Activated naive CD4-positive, alpha-beta T cell treated with anti-CD3 and anti-CD28 coated beads for 36 hours (primary cell): ENCODE data around the gene ATP5PD. TPM values are rescaled to one million over a fixed set of nuclear protein-coding genes. Genes with fewer than 3 reads are reported as not detected.
"Not testable (repeated sequence)": the region's sequence is repeated elsewhere in the genome, so short reads cannot be mapped to it uniquely, and the experiment has no call there.

ENCODE experiments used
- CTCF ChIA-PET: fragments of 350-600 bp; sonication (Branson Sonifier 250); formaldehyde crosslinking; loops from one replicate; lab custom pipeline; 2021; ENCODE audit warnings: antibody characterized with exemption; lab: Charles Lee
- DNase-seq: peaks from one replicate; pipeline ENCODE4 v3.0.0-alpha.2; 2020
- H3K27ac Mint-ChIP-seq: one replicate; pipeline ENCODE4 v1.8.0; 2021; ENCODE audit warnings: mild to moderate bottlenecking, mixed read lengths
- H3K27me3 Mint-ChIP-seq: one replicate; pipeline ENCODE4 v1.8.0; 2021; ENCODE audit warnings: low read depth, mixed read lengths
- H3K36me3 Mint-ChIP-seq: one replicate; pipeline ENCODE4 v1.8.0; 2021; ENCODE audit warnings: low read depth, mixed read lengths
- H3K4me1 Mint-ChIP-seq: one replicate; pipeline ENCODE4 v1.8.0; 2021; ENCODE audit warnings: low read depth, mixed read lengths
- H3K4me3 Mint-ChIP-seq: one replicate; pipeline ENCODE4 v1.8.0; 2021; ENCODE audit warnings: mild to moderate bottlenecking, moderate library complexity, mixed read lengths
- H3K9me3 Mint-ChIP-seq: one replicate; pipeline ENCODE4 v1.8.0; 2021; ENCODE audit warnings: mixed read lengths
- intact Hi-C: fragments of 100-400 bp; cut with micrococcal nuclease; formaldehyde crosslinking; loops from one replicate; pipeline ENCODE4 v1.15.1; 2023
- total RNA-seq, 2 experiments: library from RNA; stranded (reverse); gene quantifications; one replicate each; pipeline ENCODE4 v1.2.3, GENCODE V29; 2021

Gene ATP5PD
- total RNA-seq, 2 experiments from 2014 or later = 227 to 249 TPM

GRCh38 chr17:75045946-75046406 is 793 bp downstream of the ATP5PD start:
- not testable (repeated sequence) for H3K27me3 Mint-ChIP-seq, H3K27ac Mint-ChIP-seq, H3K9me3 Mint-ChIP-seq, DNase-seq, H3K36me3 Mint-ChIP-seq
- Mint-ChIP-seq H3K4me1 (peaks cover 47% of the 10 kb centered on the region), H3K4me3 (peak overlapping the region; percentile 97)
- CTCF ChIA-PET = interaction anchor here (0.8 kb wide), 1 partner anchor 9 kb away, joined by 3 read pairs; no protein-coding TSS in a partner anchor
- intact Hi-C loops = loop anchor here (2.0 to 5.0 kb wide), 9 partner anchors 13 to 174 kb away; partner anchors contain the start of genes ARMC7, CDR2L, FDXR and MRPL58

- no peak overlapping the region for H3K27ac Mint-ChIP-seq
- no peaks in the 10 kb centered on the region for H3K9me3 Mint-ChIP-seq
- CTCF ChIA-PET = no interaction called here
- intact Hi-C loops = loop anchor here (5.0 kb wide), 6 partner anchors 43 to 172 kb away; partner anchors contain the start of genes ARMC7, FDXR, SLC16A5 and SUMO2
- no peaks in the 10 kb centered on the region for H3K27me3 Mint-ChIP-seq
- H3K4me1 Mint-ChIP-seq = peaks cover 44% of the 10 kb centered on the region
- peaks cover 7% of the 10 kb centered on the region for H3K36me3 Mint-ChIP-seq
- no peak for DNase-seq
- peak overlapping the region; percentile 36 for H3K4me3 Mint-ChIP-seq
Measured at GRCh38 chr17:75044716-75045115, 2.1 kb downstream of the ATP5PD start.

GRCh38 chr17:75043789-75044188 is 3.0 kb downstream of the ATP5PD start:
- intact Hi-C loops, H3K9me3 Mint-ChIP-seq, H3K27ac Mint-ChIP-seq, H3K36me3 Mint-ChIP-seq, H3K27me3 Mint-ChIP-seq, DNase-seq, CTCF ChIA-PET, H3K4me3 Mint-ChIP-seq: not testable (repeated sequence)
- H3K4me1 Mint-ChIP-seq = peaks cover 34% of the 10 kb centered on the region

GRCh38 chr17:75041656-75042280 is 5.0 kb downstream of the ATP5PD start:
- Mint-ChIP-seq H3K36me3 (peaks cover 10% of the 10 kb centered on the region), H3K27me3 (no peaks in the 10 kb centered on the region), H3K4me1 (peaks cover 26% of the 10 kb centered on the region), H3K9me3 (no peaks in the 10 kb centered on the region), H3K27ac (no peak overlapping the region), H3K4me3 (no peak overlapping the region)
- no peak for DNase-seq
- CTCF ChIA-PET = interaction anchor here (0.5 kb wide), 1 partner anchor 1744 kb away, joined by 4 read pairs; no protein-coding TSS in a partner anchor
- intact Hi-C loops = no loop called here

- H3K27me3 Mint-ChIP-seq = peaks cover 3% of the 10 kb centered on the region
- no peak overlapping the region for H3K27ac Mint-ChIP-seq
- no peak overlapping the region for H3K4me3 Mint-ChIP-seq
- intact Hi-C loops = loop anchor here (5.0 to 10.0 kb wide), 2 partner anchors 368 to 1226 kb away; partner anchors contain the start of genes GRB2 and UBALD2
- peaks cover 14% of the 10 kb centered on the region for H3K36me3 Mint-ChIP-seq
- H3K9me3 Mint-ChIP-seq = no peaks in the 10 kb centered on the region
- peaks cover 32% of the 10 kb centered on the region for H3K4me1 Mint-ChIP-seq
- CTCF ChIA-PET = interaction anchor here (6.9 kb wide), 1 partner anchor 78 kb away, joined by 22 read pairs; no protein-coding TSS in a partner anchor
- no peak for DNase-seq
Measured at GRCh38 chr17:75039238-75039637, 7.5 kb downstream of the ATP5PD start.

GRCh38 chr17:75036643-75037268 is 10.0 kb downstream of the ATP5PD start:
- Mint-ChIP-seq H3K4me1 (peaks cover 42% of the 10 kb centered on the region), H3K36me3 (peaks cover 14% of the 10 kb centered on the region), H3K4me3 (peak overlapping the region; percentile 45), H3K27me3 (peaks cover 3% of the 10 kb centered on the region), H3K9me3 (no peaks in the 10 kb centered on the region), H3K27ac (peak overlapping the region; percentile 79)
- intact Hi-C loops = loop anchor here (1.0 to 10.0 kb wide), 4 partner anchors 11 to 1228 kb away; partner anchors contain the start of genes GRB2, JPT1, KCTD2 and UBALD2
- CTCF ChIA-PET = interaction anchor here (6.9 kb wide), 1 partner anchor 76 kb away, joined by 22 read pairs; no protein-coding TSS in a partner anchor
- DNase-seq = peak; percentile 90

GRCh38 chr17:75034236-75034908 is 12.4 kb downstream of the ATP5PD start:
- Mint-ChIP-seq H3K4me1 (peaks cover 46% of the 10 kb centered on the region), H3K27ac (peak overlapping the region; percentile 93)

GRCh38 chr17:75033346-75034235 is 13.2 kb downstream of the ATP5PD start:
- DNase-seq = peak; percentile 98
- CTCF ChIA-PET = interaction anchor here (1.4 to 6.9 kb wide), 3 partner anchors 22 to 80 kb away, joined by 6 to 22 read pairs (median 7); no protein-coding TSS in a partner anchor
- Mint-ChIP-seq H3K36me3 (peaks cover 7% of the 10 kb centered on the region), H3K9me3 (no peaks in the 10 kb centered on the region), H3K4me3 (peak overlapping the region; percentile 95), H3K4me1 (peaks cover 46% of the 10 kb centered on the region), H3K27me3 (peaks cover 3% of the 10 kb centered on the region), H3K27ac (peak overlapping the region; percentile 93)
- intact Hi-C loops = loop anchor here (1.0 to 10.0 kb wide), 8 partner anchors 13 to 1231 kb away; partner anchors contain the start of genes ATP5PD, CDR2L, KCTD2 and MRPL58

More at GRCh38 chr17:75034236-75034908, 12.4 kb downstream of the ATP5PD start:
- CTCF ChIA-PET = interaction anchor here (1.3 to 6.9 kb wide), 4 partner anchors 23 to 167 kb away, joined by 6 to 22 read pairs (median 6); no protein-coding TSS in a partner anchor
- Mint-ChIP-seq H3K4me3 (peak overlapping the region; percentile 95), H3K27me3 (peaks cover 3% of the 10 kb centered on the region), H3K9me3 (no peaks in the 10 kb centered on the region), H3K36me3 (peaks cover 7% of the 10 kb centered on the region)
- intact Hi-C loops = loop anchor here (1.0 to 10.0 kb wide), 4 partner anchors 22 to 1230 kb away; partner anchors contain the start of genes CDR2L, MRPL58 and UBALD2
- peak; percentile 96 for DNase-seq

GRCh38 chr17:75032720-75033280 is 14.0 kb downstream of the ATP5PD start:
- Mint-ChIP-seq H3K4me3 (peak overlapping the region; percentile 95), H3K27me3 (peaks cover 3% of the 10 kb centered on the region), H3K9me3 (no peaks in the 10 kb centered on the region), H3K36me3 (peaks cover 6% of the 10 kb centered on the region), H3K27ac (no peak overlapping the region), H3K4me1 (peaks cover 46% of the 10 kb centered on the region)
- CTCF ChIA-PET = interaction anchor here (2.7 kb wide), 1 partner anchor 71 kb away, joined by 22 read pairs; no protein-coding TSS in a partner anchor
- no peak for DNase-seq
- intact Hi-C loops = loop anchor here (1.0 to 10.0 kb wide), 6 partner anchors 14 to 1232 kb away; partner anchors contain the start of genes ATP5PD, KCTD2, NUP85 and UBALD2

- Mint-ChIP-seq H3K9me3 (no peaks in the 10 kb centered on the region), H3K4me3 (peak overlapping the region; percentile 95), H3K36me3 (peaks cover 6% of the 10 kb centered on the region), H3K4me1 (peaks cover 45% of the 10 kb centered on the region), H3K27ac (no peak overlapping the region), H3K27me3 (peaks cover 3% of the 10 kb centered on the region)
- CTCF ChIA-PET = interaction anchor here (0.9 to 2.7 kb wide), 7 partner anchors 9 to 82 kb away, joined by 3 to 22 read pairs (median 3); partner anchors contain the start of gene CDR2L
- peak; percentile 72 for DNase-seq
- intact Hi-C loops = loop anchor here (2.0 to 10.0 kb wide), 4 partner anchors 15 to 1233 kb away; partner anchors contain the start of genes ATP5PD, KCTD2 and UBALD2
Measured at GRCh38 chr17:75031972-75032719, 14.6 kb downstream of the ATP5PD start.
